GM12872 (cell line): Measurements from ENCODE around the gene MAP6.

ENCODE experiments used
- TF ChIP-seq, protein P1 (sequence below): IDR thresholded peaks from 3 replicates; pipeline ENCODE4 v1.5.1; 2011; ENCODE audit warnings: low read depth, mild to moderate bottlenecking, low read length, moderate library complexity; ENCODE audit not compliant: insufficient read depth

The MAP6 gene

DNA sequence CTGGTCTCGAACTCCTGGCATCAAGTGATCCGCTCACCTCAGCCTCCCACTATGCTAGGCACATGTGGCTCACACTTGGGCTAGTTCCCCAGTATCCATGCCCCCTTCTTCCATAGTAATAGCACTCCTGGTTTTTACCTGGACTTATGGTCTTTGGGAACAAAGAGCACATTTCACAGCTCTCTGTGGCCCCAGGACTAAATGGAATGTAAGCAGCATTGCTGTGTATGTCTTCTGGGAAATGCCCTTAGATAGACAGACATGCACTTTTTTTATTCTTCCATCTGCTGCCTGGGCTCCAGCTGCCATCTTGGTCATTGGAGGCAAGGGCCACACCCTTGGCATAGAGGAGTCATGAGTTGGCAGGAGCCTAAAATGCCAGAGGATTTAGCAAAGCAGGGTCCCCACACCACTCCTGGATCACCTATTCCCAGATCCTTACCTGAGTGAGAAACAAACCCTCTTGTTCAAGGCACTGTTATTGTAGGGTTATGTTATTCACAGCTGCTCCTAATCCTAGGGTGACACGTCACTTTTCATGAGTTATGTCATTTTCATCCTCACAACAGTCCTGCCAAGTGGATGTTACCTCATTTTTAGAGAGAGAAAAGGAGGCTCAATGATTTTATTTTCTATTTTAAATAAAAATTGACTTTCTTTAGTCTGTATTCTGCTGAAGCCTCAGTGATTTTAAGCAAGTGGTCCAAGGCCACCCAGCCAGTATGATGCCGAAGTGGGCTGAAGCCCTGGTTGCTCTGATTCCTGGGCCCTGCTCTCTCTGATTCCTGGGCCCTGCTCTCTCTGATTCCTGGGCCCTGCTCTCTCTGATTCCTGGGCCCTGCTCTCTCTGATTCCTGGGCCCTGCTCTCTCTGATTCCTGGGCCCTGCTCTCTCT, 127.4 kb downstream of the MAP6 start:
- TF ChIP-seq, protein P1, sequence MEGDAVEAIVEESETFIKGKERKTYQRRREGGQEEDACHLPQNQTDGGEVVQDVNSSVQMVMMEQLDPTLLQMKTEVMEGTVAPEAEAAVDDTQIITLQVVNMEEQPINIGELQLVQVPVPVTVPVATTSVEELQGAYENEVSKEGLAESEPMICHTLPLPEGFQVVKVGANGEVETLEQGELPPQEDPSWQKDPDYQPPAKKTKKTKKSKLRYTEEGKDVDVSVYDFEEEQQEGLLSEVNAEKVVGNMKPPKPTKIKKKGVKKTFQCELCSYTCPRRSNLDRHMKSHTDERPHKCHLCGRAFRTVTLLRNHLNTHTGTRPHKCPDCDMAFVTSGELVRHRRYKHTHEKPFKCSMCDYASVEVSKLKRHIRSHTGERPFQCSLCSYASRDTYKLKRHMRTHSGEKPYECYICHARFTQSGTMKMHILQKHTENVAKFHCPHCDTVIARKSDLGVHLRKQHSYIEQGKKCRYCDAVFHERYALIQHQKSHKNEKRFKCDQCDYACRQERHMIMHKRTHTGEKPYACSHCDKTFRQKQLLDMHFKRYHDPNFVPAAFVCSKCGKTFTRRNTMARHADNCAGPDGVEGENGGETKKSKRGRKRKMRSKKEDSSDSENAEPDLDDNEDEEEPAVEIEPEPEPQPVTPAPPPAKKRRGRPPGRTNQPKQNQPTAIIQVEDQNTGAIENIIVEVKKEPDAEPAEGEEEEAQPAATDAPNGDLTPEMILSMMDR = no peak

DNA sequence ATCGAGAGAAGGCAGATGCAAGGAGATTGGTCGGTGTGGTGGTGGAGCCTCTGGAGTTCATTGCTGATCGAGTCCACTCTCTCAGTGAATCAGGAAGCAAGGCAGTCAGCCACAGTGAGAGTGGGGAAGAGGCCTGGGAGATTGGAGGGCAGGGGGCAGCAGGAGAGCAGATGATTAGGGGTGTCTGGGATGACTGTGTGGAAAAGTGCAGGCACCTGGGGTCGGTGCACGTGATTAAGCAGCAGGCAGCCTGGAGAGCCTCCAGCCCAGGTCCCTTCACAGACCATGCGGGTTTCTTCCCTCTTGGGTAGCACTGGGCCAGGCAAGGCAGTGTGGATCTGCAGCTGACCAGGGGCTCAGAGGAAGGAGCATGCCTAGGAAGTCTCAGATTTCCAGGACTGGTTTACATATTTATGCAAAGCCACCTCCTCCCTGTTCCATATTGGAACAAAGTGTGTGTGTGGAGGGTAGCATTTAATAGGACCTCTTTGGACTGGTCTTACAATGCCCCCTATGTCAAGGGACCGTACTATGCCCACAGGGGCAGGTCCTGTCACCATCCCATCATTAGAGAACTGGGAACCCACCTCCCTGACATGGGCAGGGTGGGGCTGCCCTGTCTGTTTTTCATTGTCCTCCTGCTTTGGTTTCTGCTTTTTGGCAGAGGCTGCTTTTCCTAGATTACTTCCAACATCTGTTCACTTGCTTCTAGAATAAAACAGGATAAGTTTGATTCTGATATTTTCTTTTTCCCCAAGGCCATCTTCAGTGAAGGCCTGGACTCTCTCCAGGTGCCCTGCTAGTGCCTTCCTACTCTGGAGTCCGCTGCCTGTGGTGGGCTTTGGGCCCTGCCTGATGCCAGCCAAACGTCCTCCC, 129.1 kb downstream of the MAP6 start:
- TF ChIP-seq, protein P1 = no peak

DNA sequence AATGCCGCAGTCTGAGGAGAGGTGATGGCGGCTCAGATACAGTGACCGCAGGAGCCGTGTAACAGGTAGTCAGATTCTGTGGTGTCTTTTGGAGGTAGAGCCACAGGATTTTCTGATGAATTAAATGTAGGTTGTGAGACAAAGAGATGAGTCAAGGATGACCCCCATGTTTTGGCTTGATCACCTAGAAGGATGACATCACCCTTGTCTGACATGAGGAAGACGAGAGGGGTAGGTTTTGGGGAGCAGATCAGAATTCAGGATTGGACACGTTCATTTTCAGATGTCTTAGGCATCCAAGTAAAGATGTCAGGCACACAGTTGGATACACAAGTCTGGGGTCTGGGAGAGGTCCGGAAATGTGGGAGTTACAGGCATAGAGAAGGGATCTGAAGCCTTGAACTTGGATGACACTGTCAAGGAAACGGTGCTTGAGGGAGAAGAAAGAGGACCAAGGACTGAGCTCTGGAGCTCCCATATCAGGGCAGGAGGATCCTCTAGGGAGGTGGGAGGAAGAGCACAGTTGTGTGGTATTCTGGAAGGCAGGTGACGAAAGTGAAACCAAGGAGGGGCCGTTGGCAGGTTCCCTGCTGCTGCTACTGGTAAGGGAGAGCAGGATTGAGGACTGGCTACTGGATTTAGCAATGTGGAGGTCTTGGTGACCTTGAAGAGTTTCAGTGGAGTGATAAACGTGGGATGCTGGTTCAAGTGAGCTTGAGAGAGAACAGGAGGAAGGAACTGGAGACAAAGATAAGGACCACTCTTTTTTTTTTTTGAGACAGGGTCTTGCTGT, 130.5 kb downstream of the MAP6 start:
- TF ChIP-seq, protein P1 = no peak

DNA sequence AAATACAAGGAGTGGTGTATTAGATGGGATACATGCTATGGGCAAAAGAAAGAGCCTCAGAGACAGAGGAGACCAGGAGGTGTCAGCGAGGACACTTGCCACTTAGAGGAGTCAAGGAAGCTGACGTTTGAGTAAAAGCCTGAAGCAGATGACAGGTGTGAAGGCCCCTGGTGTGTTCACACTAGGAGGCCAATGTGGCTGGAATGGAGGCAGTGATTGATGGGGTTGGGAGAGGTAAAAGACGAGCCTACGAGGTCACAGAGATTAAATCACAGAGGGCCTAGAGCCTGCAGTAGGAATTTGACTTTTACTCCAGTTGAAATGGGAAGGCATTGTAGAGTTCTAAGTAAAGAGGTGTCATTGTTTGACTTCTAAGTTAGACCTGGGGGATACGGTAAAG, 131.1 kb downstream of the MAP6 start:
- TF ChIP-seq, protein P1 = no peak
